ENCODE data around the gene EID2B. TPM values are rescaled to one million over a fixed set of nuclear protein-coding genes. Genes with fewer than 3 reads are reported as not detected.
A peak's percentile ranks its signal among the peaks of the same experiment; 100 is the strongest.

The EID2B gene
- total RNA-seq, 1 experiment from 2014 or later: 2.2 TPM

GRCh38 chr19:39516270-39516669 is 16.4 kb downstream of the EID2B start:
- Histone ChIP-seq H4K8ac (replicated peaks; ENCODE audit: insufficient read length, low read depth, low read length) (no peak overlapping the region), H2BK120ac (ENCODE audit: low read depth, low read length, poor library complexity, severe bottlenecking) (no peak overlapping the region), H3K79me2 (ENCODE audit: insufficient read depth, low read length) (no peaks in the 10 kb centered on the region; the same call in 1 of the 2 replicates), H3K23ac (ENCODE audit: insufficient read length, low read depth, low read length) (no peak overlapping the region), H3K4me1 (ENCODE audit: insufficient read depth, low read length) (peaks cover 3% of the 10 kb centered on the region; the same call in 1 of the 2 replicates), H2BK15ac (ENCODE audit: low read depth, low read length) (no peak overlapping the region), H2BK12ac (ENCODE audit: insufficient read length, low read depth, low read length) (no peak overlapping the region), H4K5ac (ENCODE audit: insufficient read length, low read depth, low read length) (no peak overlapping the region), H3K23me2 (ENCODE audit: insufficient read length, low read depth, low read length, poor library complexity, severe bottlenecking) (peaks cover 10% of the 10 kb centered on the region), H3K27ac (ENCODE audit: insufficient read length, low read depth, low read length) (no peak overlapping the region), H3K79me1 (ENCODE audit: insufficient read depth, low read depth, low read length, poor library complexity, severe bottlenecking) (peaks cover 4% of the 10 kb centered on the region), H2BK5ac (ENCODE audit: insufficient read length, low read length) (no peak overlapping the region), H2AFZ (ENCODE audit: low read length) (no peak overlapping the region), H2AK5ac (ENCODE audit: insufficient read length, low read length) (no peak overlapping the region), H3K4ac (ENCODE audit: low read depth, low read length) (no peak overlapping the region), H3K9me3 (ENCODE audit: control insufficient read depth, low read depth, low read length) (no peaks in the 10 kb centered on the region), H3K14ac (ENCODE audit: insufficient read depth, low read length) (no peak overlapping the region; the same call in 1 of the 2 replicates), H3K18ac (ENCODE audit: insufficient read length, low read depth, low read length) (no peak overlapping the region), H4K91ac (ENCODE audit: insufficient read length, low read depth, low read length) (no peak overlapping the region), H3K27me3 (ENCODE audit: insufficient read depth, low read length) (no peaks in the 10 kb centered on the region), H3T11ph (ENCODE audit: low read length) (no peak overlapping the region), H3K9ac (ENCODE audit: extremely low read depth, insufficient read length, low read length) (peak overlapping the region; percentile 69), H3K4me2 (ENCODE audit: insufficient read depth, insufficient read length, low read length) (peak overlapping the region; percentile 33), H3K56ac (ENCODE audit: insufficient read length, low read depth, low read length) (no peak overlapping the region), H2BK20ac (ENCODE audit: low read depth, low read length, poor library complexity, severe bottlenecking) (no peak overlapping the region), H4K20me1 (ENCODE audit: control insufficient read depth, insufficient read depth, insufficient read length) (no peaks in the 10 kb centered on the region)
- TF ChIP-seq, protein P1, sequence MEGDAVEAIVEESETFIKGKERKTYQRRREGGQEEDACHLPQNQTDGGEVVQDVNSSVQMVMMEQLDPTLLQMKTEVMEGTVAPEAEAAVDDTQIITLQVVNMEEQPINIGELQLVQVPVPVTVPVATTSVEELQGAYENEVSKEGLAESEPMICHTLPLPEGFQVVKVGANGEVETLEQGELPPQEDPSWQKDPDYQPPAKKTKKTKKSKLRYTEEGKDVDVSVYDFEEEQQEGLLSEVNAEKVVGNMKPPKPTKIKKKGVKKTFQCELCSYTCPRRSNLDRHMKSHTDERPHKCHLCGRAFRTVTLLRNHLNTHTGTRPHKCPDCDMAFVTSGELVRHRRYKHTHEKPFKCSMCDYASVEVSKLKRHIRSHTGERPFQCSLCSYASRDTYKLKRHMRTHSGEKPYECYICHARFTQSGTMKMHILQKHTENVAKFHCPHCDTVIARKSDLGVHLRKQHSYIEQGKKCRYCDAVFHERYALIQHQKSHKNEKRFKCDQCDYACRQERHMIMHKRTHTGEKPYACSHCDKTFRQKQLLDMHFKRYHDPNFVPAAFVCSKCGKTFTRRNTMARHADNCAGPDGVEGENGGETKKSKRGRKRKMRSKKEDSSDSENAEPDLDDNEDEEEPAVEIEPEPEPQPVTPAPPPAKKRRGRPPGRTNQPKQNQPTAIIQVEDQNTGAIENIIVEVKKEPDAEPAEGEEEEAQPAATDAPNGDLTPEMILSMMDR (conservative IDR thresholded peaks at IDR 0.05): no peak
- Mint-ChIP-seq H3K27ac (peak overlapping the region in 2 of 3 experiments; percentile 86 to 93; a peak in 3 of 7 replicates), H3K4me1 (peaks cover 26 to 27% of the 10 kb centered on the region in 2 experiments), H3K9me3 (no peaks in the 10 kb centered on the region; a peak in 1 of 5 replicates), H3K36me3 (ENCODE audit: insufficient read depth in 1 of 3, low read depth in 3 of 3) (peaks cover 12 to 20% (median 19%) of the 10 kb centered on the region in 3 experiments; a peak in 6 of 7 replicates), H3K27me3 (ENCODE audit: low read depth) (peaks cover 48% of the 10 kb centered on the region), H3K4me3 (peak overlapping the region; percentile 88 to 90)
- DNase-seq: peak; percentile 38
- no CpG with 5 or more reads among the region's 6 CpGs for WGBS (ENCODE audit: extremely low coverage, insufficient read length, low lambda C conversion rate)
